ENCODE measurements around the gene UQCC3. TPM values are rescaled to one million over a fixed set of nuclear protein-coding genes. Genes with fewer than 3 reads are reported as not detected.
A peak's percentile ranks its signal among the peaks of the same experiment; 100 is the strongest.

Gene UQCC3
- total RNA-seq, 4 donors from 2014 or later: 11.1 to 23.9 (median 12.7) TPM

DNA sequence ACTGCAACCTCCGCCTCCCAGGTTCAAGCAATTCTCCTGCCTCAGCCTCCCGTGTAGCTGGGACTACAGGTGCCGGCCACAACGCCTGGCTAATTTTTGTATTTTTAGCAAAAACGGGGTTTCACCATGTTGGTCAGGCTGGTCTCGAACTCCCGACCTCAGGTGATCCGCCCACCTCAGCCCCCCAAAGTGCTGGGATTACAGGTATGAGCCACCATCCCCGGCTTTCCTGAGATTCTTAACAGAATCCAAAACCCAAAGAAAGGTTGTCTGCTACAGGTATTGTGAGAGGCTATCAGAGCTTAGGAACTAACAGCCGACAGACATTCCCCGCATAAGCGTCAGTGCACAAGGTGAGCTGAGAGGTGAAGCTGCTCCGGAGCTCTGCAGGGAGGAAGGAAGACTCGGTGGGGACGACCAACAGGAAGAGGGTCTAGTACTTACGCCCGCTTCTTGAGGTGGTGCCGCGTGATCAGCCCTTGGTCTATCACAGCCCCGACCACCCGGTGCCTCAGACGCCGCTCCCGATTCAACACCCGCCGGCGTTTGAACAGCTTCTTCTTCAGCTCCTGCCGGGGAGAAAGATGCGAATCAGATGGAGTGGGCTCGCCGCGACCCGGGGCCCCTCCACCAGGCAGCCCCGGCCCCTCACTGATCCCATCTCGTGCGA, 6.9 kb upstream of the UQCC3 start:
- peak in 1 of 3 donors; percentile 71 for DNase-seq
- Histone ChIP-seq H3K4me1 (peaks cover 0 to 37% (median 13%) of the 10 kb centered on the region in 4 donors), H3K9me3 (no peaks in the 10 kb centered on the region), H3K4me3 (peak overlapping the region; percentile 75 to 86 (median 82)), H3K27ac (peak overlapping the region; percentile 80 to 94 (median 92)), H3K27me3 (no peaks in the 10 kb centered on the region), H3K36me3 (peaks cover 0 to 14% (median 0%) of the 10 kb centered on the region in 3 donors)
- TF ChIP-seq POLR2A (IDR thresholded peaks at IDR 0.05): no peak
- no peak for TF ChIP-seq CTCF (IDR thresholded peaks at IDR 0.05)

- DNase-seq: peak; percentile 94 to 98 (median 96)
- Histone ChIP-seq H3K36me3 (peaks cover 0 to 14% (median 0%) of the 10 kb centered on the region in 3 donors), H3K9me3 (no peaks in the 10 kb centered on the region), H3K27ac (peak within 1 kb of the TSS; percentile 80 to 94 (median 92)), H3K4me1 (peaks cover 0 to 43% (median 14%) of the 10 kb centered on the region in 4 donors), H3K27me3 (no peaks in the 10 kb centered on the region), H3K4me3 (peak within 1 kb of the TSS; percentile 75 to 86 (median 82))
- peak; percentile 99 for TF ChIP-seq POLR2A (IDR thresholded peaks at IDR 0.05)
- TF ChIP-seq CTCF (IDR thresholded peaks at IDR 0.05): no peak
These were observed 6.3 kb upstream of the UQCC3 start, which contains the start of the genes C11orf98 and CSKMT for GRCh38 chr11:62665075-62665598. Gene C11orf98 (minus strand): TSS chr11:62665210. CDS start chr11:62665169, 41 bp downstream. Gene CSKMT (plus strand): TSS chr11:62665312. CDS start chr11:62665880, 568 bp downstream.

DNA sequence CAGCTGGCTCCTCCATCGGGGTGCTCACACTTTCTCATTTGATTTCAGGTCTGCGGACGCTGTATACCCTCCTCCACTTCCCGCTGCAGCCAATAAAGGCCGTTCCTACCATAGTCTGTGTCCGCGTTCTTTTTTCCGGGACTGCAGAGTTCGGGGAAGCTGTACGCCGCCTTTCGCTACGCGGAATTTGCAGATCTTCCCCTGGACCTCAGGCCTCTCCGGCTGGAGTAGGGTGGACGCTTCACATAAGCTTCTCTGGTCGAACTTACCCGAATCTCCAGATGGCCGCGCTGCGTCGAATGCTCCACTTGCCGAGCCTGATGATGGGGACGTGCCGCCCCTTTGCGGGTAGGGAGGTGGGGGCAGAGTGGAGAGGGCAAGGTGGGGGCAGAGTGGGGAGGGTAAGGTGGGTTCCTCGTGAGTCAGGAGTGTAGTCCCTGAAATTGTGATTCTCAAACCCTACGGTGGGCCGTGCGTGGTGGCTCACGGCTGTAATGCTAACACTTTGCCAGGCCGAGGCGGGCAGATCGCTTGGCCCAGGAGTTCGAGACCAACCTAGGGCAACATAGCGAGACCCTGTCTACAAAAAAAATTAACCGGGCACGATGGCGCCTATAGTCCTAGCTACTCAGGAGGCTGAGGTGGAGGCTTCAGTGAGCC, 5.7 kb upstream of the UQCC3 start:
- Histone ChIP-seq H3K36me3 (peaks cover 0 to 14% (median 0%) of the 10 kb centered on the region in 3 donors), H3K9me3 (no peaks in the 10 kb centered on the region), H3K27ac (peak overlapping the region; percentile 80 to 94 (median 92)), H3K4me3 (peak overlapping the region; percentile 75 to 86 (median 82)), H3K27me3 (no peaks in the 10 kb centered on the region), H3K4me1 (peaks cover 0 to 49% (median 17%) of the 10 kb centered on the region in 4 donors)
- DNase-seq: peak in 2 of 3 donors; percentile 52 to 75
- TF ChIP-seq POLR2A (IDR thresholded peaks at IDR 0.05): no peak
- no peak for TF ChIP-seq CTCF (IDR thresholded peaks at IDR 0.05)

- Histone ChIP-seq H3K27ac (peak overlapping the region; percentile 80 to 94 (median 92)), H3K4me1 (peaks cover 0 to 51% (median 17%) of the 10 kb centered on the region in 4 donors), H3K4me3 (peak overlapping the region; percentile 75 to 86 (median 82)), H3K36me3 (peaks cover 0 to 14% (median 0%) of the 10 kb centered on the region in 3 donors), H3K9me3 (no peaks in the 10 kb centered on the region), H3K27me3 (no peaks in the 10 kb centered on the region)
- DNase-seq: no peak
- TF ChIP-seq POLR2A (IDR thresholded peaks at IDR 0.05): no peak
- TF ChIP-seq CTCF (IDR thresholded peaks at IDR 0.05): no peak
These were observed 5.1 kb upstream of the UQCC3 start for GRCh38 chr11:62666259-62666926.

DNA sequence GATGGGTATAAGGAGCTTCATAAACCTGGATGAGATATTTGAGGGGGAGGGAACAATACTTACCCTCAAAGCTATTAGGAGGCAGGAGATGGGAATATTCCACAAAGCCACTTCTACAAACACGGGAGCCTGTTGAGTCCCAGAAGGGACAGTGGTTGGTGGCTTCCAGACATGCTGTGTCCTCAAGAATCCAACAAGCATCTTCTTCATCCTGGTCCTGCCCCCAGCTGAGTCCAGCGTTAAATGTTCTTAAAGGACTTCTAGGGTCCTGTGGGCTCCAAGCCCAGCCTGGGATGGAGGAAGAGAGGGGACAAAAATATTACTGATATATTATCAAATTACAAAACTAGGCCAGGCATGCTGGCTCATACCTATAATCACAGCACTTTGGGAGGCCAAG, 4.0 kb upstream of the UQCC3 start:
- TF ChIP-seq CTCF (IDR thresholded peaks at IDR 0.05): no peak
- no peak for TF ChIP-seq POLR2A (IDR thresholded peaks at IDR 0.05)
- DNase-seq: no peak
- H3K4me3 ChIP-seq: no peak overlapping the region
- H3K27ac ChIP-seq: no peak overlapping the region
- peaks cover 0 to 53% (median 19%) of the 10 kb centered on the region in 4 donors for H3K4me1 ChIP-seq
- H3K27me3 ChIP-seq: no peaks in the 10 kb centered on the region
- peaks cover 0 to 10% (median 0%) of the 10 kb centered on the region in 3 donors for H3K36me3 ChIP-seq
- H3K9me3 ChIP-seq: no peaks in the 10 kb centered on the region

All from Peyer's patch (tissue), 4 donors.